Purkinje cell (primary cell): Measurements from ENCODE around the gene PIM3. TPM values are rescaled to one million over a fixed set of nuclear protein-coding genes. Genes with fewer than 3 reads are reported as not detected.

Source experiments
- polyA plus RNA-seq: library from polyadenylated mRNA; unstranded; fragments of >200 nt; fragmentation: Nextera tagmentation; gene quantifications from 2 replicates; pipeline ENCODE4 v1.2.1, GENCODE V29; 2014

Gene PIM3
- polyA plus RNA-seq = 0.56 and 1.0 TPM in 2 replicates

DNA sequence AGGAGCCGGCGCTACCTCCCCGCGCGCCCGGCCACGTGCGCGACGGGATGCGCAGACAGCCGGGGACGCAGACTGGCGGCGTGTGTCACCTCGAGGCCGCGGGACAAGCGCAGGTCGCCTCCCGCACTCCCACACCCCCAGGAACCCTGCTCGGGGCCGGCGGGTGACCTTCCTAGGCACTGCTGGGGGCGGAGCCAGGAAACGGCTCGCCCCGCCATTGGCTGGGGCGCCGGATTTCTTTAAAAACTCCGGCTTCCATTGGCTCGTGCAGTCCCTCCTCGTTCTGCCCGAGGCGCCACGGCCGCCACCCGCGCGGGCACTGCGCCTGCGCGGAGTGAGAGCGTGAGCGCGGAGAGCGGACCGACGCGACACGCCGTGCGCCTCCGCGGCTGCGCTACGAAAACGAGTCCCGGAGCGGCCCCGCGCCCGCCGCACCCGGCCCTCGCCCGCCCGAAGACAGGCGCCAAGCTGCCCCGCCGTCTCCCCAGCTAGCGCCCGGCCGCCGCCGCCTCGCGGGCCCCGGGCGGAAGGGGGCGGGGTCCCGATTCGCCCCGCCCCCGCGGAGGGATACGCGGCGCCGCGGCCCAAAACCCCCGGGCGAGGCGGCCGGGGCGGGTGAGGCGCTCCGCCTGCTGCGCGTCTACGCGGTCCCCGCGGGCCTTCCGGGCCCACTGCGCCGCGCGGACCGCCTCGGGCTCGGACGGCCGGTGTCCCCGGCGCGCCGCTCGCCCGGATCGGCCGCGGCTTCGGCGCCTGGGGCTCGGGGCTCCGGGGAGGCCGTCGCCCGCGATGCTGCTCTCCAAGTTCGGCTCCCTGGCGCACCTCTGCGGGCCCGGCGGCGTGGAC is at the start of gene PIM3:
Gene PIM3, plus strand, starts transcription at position 614 of the 846 bp plus-strand sequence. Its CDS starts 176 bp downstream, at position 790.

DNA sequence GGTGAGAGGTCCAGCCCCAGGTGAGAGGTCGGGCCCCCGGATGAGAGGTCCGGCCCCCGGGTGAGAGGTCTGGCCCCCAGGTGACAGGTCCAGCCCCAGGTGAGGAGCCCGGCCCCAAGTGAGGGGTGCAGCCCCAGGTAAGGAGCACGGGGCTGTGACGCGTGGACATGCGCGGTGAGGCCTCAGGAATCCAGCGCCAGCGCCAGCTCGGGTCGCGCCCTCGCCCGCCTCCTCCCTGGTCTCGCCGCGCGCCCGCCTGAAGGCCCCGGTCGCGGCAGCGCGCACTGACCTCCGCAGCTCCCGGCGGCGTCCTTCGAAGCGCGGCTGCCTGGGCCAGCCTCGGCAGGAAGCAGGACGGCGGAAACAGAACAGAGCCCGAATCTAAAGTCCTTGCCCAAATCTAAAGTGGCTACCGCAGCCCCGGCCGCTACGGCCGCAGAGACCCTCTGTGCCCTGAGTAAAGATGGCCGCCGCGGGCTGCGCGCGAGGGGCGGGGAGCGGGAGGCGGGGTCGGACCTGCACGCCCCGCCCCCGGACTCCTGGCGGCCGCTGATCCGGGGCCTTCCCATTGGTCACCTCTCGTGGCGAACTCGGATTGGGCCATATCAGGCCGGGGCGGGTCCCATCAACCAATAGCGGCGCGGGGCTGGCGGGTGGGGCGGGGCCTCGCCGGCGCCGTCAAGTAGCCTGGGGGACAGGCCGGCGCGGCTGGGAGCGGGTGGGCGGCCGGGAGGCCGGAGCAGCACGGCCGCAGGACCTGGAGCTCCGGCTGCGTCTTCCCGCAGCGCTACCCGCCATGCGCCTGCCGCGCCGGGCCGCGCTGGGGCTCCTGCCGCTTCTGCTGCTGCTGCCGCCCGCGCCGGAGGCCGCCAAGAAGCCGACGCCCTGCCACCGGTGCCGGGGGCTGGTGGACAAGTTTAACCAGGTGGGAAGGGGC is 42.3 kb upstream of the PIM3 start, which contains the start of the genes ALG12 and CRELD2:
Gene ALG12, minus strand, starts transcription at position 465 of the 937 bp plus-strand sequence. CDS start 4,673 bp downstream, outside the sequence.
Gene CRELD2, plus strand, starts transcription at position 661 of the 937 bp plus-strand sequence. Its CDS starts 136 bp downstream, at position 797.

DNA sequence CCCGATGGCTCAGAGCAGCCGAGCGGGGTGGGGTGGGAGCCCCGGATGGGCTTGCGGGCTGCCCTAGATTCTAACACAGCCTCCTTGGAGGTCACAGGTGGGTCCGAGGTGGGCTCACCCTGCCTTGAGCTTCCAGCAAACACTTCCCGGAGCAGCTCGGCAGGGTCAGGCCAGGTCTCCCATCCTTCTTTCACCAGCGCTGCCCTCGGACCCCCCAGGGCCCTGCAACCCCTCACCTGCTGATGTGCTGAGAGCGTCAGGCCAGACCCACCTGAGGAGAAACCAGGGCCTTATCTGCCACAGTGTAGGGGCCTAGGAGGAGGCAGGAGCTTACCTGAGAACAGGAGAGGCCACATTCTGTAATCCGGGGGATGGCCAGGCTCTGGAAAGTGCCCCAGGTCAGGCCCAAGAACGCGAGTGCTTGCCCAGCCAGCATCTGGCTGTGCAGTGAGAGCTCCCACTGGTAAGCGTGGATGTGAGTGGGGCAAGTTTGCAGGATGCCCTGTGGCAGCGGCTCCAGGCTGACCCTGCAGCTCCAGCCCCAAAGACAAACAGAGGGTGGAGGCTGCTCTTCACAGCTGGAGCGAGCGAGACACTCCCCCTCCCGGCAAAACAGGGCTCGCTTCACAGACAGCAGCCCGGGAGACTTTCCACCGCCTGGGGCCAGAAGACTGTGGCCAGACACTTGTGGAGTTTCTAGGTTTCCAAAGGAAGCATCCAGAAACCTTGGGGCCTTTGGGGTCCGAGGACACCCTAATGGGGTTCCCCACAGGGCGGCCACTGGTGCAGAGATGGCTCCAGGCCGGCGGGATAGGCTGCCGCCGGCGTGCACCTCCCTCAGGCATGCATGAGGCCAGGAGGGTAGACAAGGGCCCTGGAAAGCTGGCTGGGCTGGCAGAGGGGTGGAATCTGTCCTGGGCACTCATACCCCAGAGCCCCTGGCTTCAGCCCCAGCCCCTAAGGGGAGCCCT is 51.9 kb downstream of the PIM3 start, which contains the start of gene IL17REL:
Gene IL17REL, minus strand, starts transcription at position 555 of the 971 bp plus-strand sequence. Its CDS starts 119 bp downstream, at position 436.

Other genes starting within 250 kb of the PIM3 start
- gene BRD1, start 132.9 kb upstream of the PIM3 start, polyA plus RNA-seq = 3.0 and 3.9 TPM in 2 replicates
- gene ZBED4, start 106.9 kb upstream of the PIM3 start, polyA plus RNA-seq = 1.5 and 2.1 TPM in 2 replicates
- 1.1 and 3.3 TPM in 2 replicates for gene ALG12, start 42.3 kb upstream of the PIM3 start, polyA plus RNA-seq
- 9.5 and 19.0 TPM in 2 replicates for gene CRELD2, start 42.1 kb upstream of the PIM3 start, polyA plus RNA-seq
- gene IL17REL, start 52.0 kb downstream of the PIM3 start, polyA plus RNA-seq = not detected in 2 replicates
- not detected in 2 replicates for gene TTLL8, start 97.5 kb downstream of the PIM3 start, polyA plus RNA-seq
- 1.1 and 2.5 TPM in 2 replicates for gene MLC1, start 124.7 kb downstream of the PIM3 start, polyA plus RNA-seq
- 1.6 and 1.9 TPM in 2 replicates for gene MOV10L1, start 129.2 kb downstream of the PIM3 start, polyA plus RNA-seq
- 0.11 and 0.43 TPM in 2 replicates for gene PANX2, start 210.0 kb downstream of the PIM3 start, polyA plus RNA-seq
- not detected in 2 replicates for gene TRABD, start 225.1 kb downstream of the PIM3 start, polyA plus RNA-seq
- gene SELENOO, start 240.2 kb downstream of the PIM3 start, polyA plus RNA-seq = 1.1 and 1.2 TPM in 2 replicates